NCI-H2196 treated with DMSO at 0.1 percent for 48 hours (cell line): Measurements from ENCODE around the gene RTN4RL1.
"Not testable (repeated sequence)": the region's sequence is repeated elsewhere in the genome, so short reads cannot be mapped to it uniquely, and the experiment has no call there.

ENCODE experiments used
- DNase-seq: peaks from one replicate; lab custom pipeline; 2025; ENCODE audit not compliant: unreplicated experiment; lab: John Stamatoyannopoulos, UW

RTN4RL1 gene

GRCh38 chr17:2025622-2026309 lies 632 bp upstream of the RTN4RL1 start:
- DNase-seq: peak; percentile 6

DNA sequence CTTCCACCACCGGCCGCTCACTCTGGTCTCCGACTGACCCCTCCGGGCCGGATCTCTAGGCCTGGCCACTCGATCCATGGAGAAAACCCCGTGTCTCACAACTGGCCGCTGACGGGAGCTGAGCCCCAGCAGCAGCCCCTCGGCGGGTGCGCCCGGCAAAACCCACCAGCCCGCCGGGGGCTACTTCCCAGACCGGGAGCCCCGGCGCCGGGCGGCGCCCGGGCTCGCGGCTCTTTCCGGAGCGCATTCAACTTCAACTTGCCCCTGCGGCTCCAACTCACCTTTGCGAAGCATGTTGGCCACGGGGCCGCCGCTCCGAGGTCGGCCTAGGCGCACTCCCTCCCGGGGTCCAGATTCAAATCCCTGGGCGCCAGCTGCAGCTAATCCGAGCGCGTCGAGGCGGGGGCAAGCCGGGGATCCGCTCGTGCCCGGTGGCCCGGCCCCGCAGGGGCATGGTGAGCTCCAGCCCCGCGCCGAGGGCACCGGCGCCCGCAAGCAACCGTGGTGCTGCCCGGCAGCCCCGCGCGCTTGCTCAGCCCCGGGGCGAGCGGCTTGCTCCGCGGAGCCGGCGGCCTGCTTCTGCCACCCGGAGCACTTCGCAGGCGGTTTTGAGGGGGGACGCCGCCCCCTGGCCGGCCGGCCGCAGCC lies 438 bp downstream of the RTN4RL1 start:
- no peak for DNase-seq

- peak; percentile 17 for DNase-seq
These were observed 1.2 kb downstream of the RTN4RL1 start for GRCh38 chr17:2023692-2024571.

DNA sequence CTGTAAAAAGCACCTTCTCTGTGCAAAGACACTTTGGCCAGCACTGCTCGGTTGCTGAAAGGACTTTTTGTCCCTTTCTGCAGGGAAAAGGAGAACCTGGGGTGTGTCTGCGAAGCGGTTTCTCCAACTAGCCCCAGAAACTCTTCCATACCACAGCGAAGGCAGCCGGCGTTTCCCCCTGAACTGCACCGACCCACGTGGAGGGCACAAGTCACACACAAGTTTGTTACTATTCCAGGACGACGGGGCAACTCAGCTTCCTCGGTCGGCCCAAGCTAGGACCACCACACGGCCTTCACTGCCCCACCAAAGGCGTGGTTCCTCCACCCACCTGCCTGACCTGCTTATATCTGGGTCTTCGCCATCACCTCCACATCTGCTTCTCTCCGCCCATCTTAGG lies 1.9 kb downstream of the RTN4RL1 start:
- no peak for DNase-seq

GRCh38 chr17:2022647-2023240 lies 2.4 kb downstream of the RTN4RL1 start:
- no peak for DNase-seq

GRCh38 chr17:2020721-2021120 lies 4.4 kb downstream of the RTN4RL1 start:
- no peak for DNase-seq

DNA sequence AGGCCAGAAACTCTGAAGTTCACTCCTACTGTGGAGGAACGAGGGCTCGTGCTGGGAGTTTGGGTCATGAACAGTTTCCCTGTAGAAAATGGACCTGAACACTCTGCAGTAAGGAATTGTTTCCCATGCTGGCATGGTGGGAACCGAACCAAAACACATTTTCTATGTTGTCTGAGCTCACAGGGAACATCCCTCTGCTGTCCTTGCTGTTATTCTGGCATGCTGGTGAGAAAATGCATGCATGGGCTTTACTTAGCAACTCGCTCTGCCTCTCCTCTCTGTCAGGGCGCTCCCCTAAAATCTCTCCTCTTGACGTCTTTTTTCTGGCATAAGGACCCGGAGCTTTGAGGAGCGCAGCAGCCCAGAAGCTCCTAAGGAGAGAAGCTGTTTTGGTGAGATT lies 5.4 kb downstream of the RTN4RL1 start:
- DNase-seq: no peak

DNA sequence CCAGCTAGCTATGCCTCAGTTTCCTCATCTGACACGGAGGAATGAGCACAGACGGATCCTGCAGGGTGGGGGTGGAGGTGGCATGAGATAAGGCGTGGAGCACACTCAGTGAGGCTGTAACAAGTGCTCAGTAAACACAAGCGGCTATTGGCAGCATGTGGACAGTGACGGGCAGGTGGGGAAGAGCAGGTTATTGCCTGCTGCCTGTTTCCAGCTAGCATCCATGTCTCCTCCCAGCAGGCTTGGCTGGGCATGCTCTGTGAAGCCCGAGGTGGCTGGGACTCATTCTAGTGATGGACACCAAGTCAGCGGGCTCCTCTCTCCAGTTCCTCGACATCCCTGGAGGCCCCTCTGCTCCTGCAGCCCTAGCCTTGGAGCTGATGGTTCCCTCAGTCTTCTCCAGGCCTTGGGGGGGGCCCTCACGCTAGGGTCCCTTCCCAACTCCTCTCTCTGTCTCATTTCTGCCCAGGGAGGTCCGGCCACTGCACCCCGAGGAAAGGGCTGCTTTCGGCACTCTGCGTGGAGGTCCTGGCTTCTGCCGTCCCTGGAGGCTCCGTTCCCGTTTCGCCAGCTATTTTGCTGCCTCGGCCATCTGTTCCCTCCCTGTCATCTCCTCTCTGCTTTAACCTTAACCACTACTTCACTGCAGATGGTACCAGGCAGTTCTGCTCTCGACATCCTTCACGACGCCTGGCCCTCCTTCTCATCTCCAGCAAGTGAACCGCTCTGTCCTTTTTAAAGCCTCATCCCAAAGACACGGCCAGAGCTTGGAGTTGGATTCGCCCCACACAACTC lies 6.2 kb downstream of the RTN4RL1 start:
- DNase-seq: no peak

DNA sequence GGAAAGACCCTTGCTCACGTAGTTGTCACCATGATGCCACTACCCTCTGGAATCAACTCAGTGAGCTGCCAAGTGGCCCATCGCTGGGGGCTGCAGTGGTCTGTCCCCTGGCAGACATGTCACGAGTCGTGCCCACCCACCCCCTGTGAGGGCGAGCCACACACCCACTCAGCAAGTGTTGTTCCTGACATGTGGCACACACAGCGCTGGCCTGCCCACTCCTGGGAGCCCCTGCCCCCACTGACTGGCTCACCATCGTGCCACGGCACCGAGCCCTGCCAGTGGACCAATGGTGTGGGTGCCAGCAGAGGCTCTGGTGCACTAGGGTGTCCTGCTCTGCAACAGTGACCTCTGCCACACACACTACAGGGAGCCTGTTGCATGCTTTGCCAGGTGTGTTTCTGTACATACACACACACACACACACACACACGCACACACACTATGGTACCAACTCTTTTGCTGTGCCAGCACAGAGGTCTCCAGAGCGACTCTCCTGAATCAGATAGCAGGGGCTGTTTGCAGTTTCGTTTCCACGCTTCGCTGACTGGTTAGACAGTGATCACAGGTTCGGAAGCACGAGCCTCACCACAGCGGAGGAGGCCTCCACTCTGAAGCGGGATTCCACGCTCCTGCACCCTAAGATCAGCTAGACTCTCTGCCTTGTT lies 7.7 kb downstream of the RTN4RL1 start:
- DNase-seq: no peak

- DNase-seq: no peak
These were observed 8.6 kb downstream of the RTN4RL1 start for GRCh38 chr17:2016494-2016893.

DNA sequence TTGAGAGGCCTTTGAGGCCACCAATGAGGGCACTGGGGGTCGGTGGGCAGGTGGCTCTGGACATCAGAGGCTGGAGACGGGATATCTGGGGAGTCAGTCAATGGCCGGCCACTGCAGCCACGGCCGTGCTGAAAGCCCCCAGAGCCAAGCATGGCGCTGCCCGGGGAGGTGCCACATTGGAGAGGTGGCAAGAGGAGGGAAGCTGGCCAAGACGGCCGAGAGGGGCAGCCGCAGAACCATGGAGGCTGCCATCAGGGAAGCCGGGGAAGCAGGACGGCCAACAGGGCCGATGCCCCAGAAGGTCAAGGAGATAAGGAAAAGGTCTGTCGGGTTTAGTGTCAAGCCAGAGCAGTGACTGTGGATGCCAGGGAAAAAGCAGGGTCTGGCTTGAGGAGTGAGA lies 9.8 kb downstream of the RTN4RL1 start:
- DNase-seq: no peak

- no peak for DNase-seq
These were observed 11.2 kb downstream of the RTN4RL1 start for GRCh38 chr17:2013994-2014317.

DNA sequence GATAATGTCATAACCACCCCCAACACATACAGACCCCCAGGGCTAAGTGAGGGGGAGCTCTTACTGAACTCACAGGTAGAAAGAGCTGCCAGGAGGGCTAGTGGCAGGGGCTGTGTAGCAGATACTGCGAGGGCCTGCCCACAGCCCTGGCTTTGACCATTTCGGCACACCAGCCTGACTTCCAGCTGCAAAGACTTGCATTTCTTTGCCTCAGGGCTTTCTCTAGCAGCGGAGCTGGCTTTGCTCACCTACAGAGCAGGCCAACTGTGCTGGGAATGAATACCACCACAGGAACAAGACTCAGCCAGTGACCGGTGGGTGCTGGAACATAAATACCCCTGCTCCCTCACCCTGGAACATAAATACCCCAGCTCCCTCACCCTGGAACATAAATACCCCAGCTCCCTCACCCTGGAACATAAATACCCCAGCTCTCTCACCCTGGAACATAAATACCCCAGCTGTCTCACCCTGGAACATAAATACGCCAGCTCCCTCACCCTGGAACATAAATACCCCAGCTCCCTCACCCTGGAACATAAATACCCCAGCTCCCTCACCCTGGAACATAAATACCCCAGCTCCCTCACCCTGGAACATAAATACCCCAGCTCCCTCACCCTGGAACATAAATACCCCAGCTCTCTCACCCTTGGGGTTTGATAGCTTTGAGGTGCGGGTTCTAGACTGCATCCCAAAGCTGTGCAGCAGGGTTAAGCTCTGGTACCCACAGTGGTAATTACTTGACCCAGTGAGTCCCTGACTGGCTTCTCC lies 11.7 kb downstream of the RTN4RL1 start:
- not testable (repeated sequence) for DNase-seq

DNA sequence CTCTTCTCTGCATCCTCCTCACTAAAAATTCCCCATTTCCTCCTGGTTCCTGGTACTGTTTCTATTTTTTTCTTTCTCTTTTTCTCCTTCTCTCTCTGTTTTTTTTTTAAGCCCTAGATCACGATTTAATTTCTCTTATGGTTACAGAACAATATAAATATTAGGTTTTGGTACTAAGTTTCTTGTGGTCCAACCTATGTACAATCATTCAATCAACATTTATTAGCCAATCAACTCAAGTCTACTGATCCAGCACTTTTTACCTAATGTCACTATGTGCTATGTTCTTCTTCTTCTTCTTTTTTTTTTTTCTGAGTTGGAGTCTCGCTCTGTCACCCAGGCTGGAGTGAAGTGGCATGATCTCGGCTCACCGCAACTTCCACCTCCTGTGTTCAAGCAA lies 12.6 kb downstream of the RTN4RL1 start:
- no peak for DNase-seq

- DNase-seq: peak; percentile 48
These were observed 13.4 kb downstream of the RTN4RL1 start for GRCh38 chr17:2011411-2012371.

DNA sequence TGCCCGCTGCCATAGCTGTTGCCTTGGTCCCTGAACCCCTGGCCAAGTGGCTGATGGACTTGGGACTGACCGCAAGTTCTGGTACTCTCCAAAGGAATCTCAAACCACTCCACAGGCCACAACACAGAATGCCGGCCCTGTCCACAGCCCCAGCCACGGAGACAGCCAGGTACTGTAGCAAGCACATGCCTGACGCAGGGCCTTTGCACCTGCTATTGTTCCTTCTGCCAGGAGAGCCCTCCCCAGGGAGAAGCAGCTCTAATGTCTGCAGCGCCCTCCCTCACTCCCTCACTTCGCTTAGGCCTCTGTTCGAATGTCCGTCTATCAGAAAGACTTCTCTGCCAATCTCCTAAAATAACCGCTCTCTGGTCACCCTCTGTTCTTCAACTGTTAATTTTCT lies 15.4 kb downstream of the RTN4RL1 start:
- no peak for DNase-seq

GRCh38 chr17:2008332-2009126 lies 16.6 kb downstream of the RTN4RL1 start:
- no peak for DNase-seq
